Left ventricle myocardium superior (tissue), 1 donor: ENCODE data around the gene SRSF12. TPM values are rescaled to one million over a fixed set of nuclear protein-coding genes. Genes with fewer than 3 reads are reported as not detected.

ENCODE experiments used
- ATAC-seq: fragments of 200-7000 bp; cut with Tn5 transposase; one replicate; pipeline ENCODE4 v1.9.1; 2020; ENCODE audit warnings: mild to moderate bottlenecking, moderate library complexity
- DNase-seq: peaks from one replicate; pipeline ENCODE4 v3.0.0-alpha.2; 2020
- intact Hi-C: fragments of 100-400 bp; cut with micrococcal nuclease; formaldehyde crosslinking; loops from one replicate; pipeline ENCODE4 v1.11.0; 2022
- total RNA-seq: library from RNA; stranded (reverse); fragmentation: NEBNext Ultra II Directional; extraction: Animal tissue kit (Norgen Biotek cat#: 25700); gene quantifications from one replicate; pipeline ENCODE4 v1.2.1, GENCODE V29; 2021
- donor health status: DM: no; HTN: yes; CAD: no; lungs with severe emphysema.

SRSF12 gene
- total RNA-seq, 1 donor from 2014 or later: 0.07 TPM

DNA sequence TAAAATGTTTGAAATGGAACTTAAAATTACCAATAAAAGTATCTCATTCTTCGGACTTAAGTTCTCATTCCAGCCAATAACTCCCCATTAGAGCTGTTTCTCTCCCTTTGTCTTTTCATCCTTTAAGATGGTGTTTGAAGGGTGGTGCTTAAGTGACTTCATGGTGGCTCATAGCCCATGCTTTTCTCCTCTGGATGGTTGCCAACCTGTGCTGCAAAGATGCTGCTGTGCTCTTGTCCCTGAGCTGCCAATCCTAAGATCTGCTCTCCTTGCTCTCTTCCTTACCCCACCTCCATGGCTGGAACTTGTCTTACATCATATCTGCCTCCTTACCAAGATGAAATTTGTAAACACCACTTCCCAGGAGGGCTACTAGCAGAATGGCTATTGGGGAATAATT lies 68.9 kb downstream of the SRSF12 start:
- DNase-seq (no peak), ATAC-seq (peak; percentile 48)
- intact Hi-C loops: no loop called here

- DNase-seq: no peak
- ATAC-seq: no peak
- intact Hi-C loops: no loop called here
These were observed 69.5 kb downstream of the SRSF12 start for GRCh38 chr6:89048288-89048923.

DNA sequence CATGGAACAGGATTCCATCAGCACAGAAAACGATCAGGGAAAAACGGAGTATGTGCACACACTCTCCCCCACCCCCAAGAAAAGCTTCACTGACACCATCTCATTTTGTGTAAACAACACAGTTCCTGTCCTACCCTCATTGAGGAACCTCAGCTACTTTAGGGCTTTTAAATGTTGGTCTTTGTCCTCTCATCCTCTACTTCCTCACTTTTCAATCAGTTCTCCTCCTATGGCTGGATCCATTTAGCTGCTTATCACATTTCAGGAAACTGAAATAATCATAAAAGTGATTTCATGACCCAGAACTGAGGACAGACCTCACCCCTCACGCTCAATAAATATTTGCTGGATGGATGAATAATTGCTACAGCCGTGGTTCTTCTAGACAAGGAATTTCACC lies 70.4 kb downstream of the SRSF12 start:
- intact Hi-C loops: no loop called here
- DNase-seq: no peak
- ATAC-seq: no peak

Other genes starting within 250 kb of the SRSF12 start
- gene RNGTT, start 154.5 kb downstream of the SRSF12 start, total RNA-seq: 8.4 TPM
- 161 TPM for gene PNRC1, start 37.3 kb downstream of the SRSF12 start, total RNA-seq
- 11.8 TPM for gene PM20D2, start 28.0 kb upstream of the SRSF12 start, total RNA-seq
- gene GABRR1, start 99.3 kb upstream of the SRSF12 start, total RNA-seq: not detected
- gene GABRR2, start 197.2 kb upstream of the SRSF12 start, total RNA-seq: 0.52 TPM
- gene UBE2J1, start 234.7 kb upstream of the SRSF12 start, total RNA-seq: 13.6 TPM